Uterine smooth muscle cell (primary cell): ENCODE results near the gene ZNF296. TPM values are rescaled to one million over a fixed set of nuclear protein-coding genes. Genes with fewer than 3 reads are reported as not detected.

Source experiments
- total RNA-seq: library from RNA; depleted of rRNA; stranded (reverse); fragments of >200 nt; gene quantifications from 2 replicates; pipeline ENCODE4 v1.2.3, GENCODE V29; 2014

The ZNF296 gene
- total RNA-seq = 0.22 TPM in 1 of 2 replicates, not detected in the other

GRCh38 chr19:45076029-45076850 is at the start of gene ZNF296:
Gene ZNF296 (minus strand): TSS chr19:45076478. CDS start chr19:45076373, 105 bp downstream.

GRCh38 chr19:45092747-45093678 is 16.7 kb upstream of the ZNF296 start, which contains the start of gene PPP1R37:
Gene PPP1R37 (plus strand): TSS chr19:45093179. CDS start chr19:45093326, 147 bp downstream.

GRCh38 chr19:45079063-45079910 is 3.0 kb upstream of the ZNF296 start, which contains the start of gene GEMIN7:
Gene GEMIN7 (plus strand): TSS chr19:45079260. CDS start chr19:45090115, 10,855 bp downstream.

GRCh38 chr19:45038931-45039893 is 37.1 kb downstream of the ZNF296 start, which contains the start of gene CLASRP:
Gene CLASRP (plus strand): TSS chr19:45039045. CDS start chr19:45040213, 1,168 bp downstream.

Other genes with a start within 250 kb of the ZNF296 start
- 68.9 and 75.4 TPM in 2 replicates for gene NECTIN2, start 230.2 kb downstream of the ZNF296 start, total RNA-seq
- gene TOMM40, start 185.2 kb downstream of the ZNF296 start, total RNA-seq = 41.0 and 87.5 TPM in 2 replicates
- gene APOE, start 170.7 kb downstream of the ZNF296 start, total RNA-seq = 1.4 and 9.6 TPM in 2 replicates
- 1.4 TPM in 1 of 2 replicates, not detected in the other for gene APOC1, start 161.9 kb downstream of the ZNF296 start, total RNA-seq
- gene APOC4, start 134.2 kb downstream of the ZNF296 start, total RNA-seq = not detected in 2 replicates
- not detected in 2 replicates for gene APOC2, start 130.4 kb downstream of the ZNF296 start, total RNA-seq
- 26.7 and 33.1 TPM in 2 replicates for gene CLPTM1, start 121.1 kb downstream of the ZNF296 start, total RNA-seq
- 7.6 and 10.2 TPM in 2 replicates for gene RELB, start 75.0 kb downstream of the ZNF296 start, total RNA-seq
- gene CLASRP, start 37.4 kb downstream of the ZNF296 start, total RNA-seq = 17.0 and 31.2 TPM in 2 replicates
- 16.2 and 25.8 TPM in 2 replicates for gene GEMIN7, start 2.8 kb upstream of the ZNF296 start, total RNA-seq
- gene PPP1R37, start 16.7 kb upstream of the ZNF296 start, total RNA-seq = 44.5 and 50.0 TPM in 2 replicates
- 0.12 and 0.44 TPM in 2 replicates for gene NKPD1, start 84.5 kb upstream of the ZNF296 start, total RNA-seq
- gene TRAPPC6A, start 101.8 kb upstream of the ZNF296 start, total RNA-seq = 2.0 and 11.1 TPM in 2 replicates
- gene BLOC1S3, start 102.3 kb upstream of the ZNF296 start, total RNA-seq = 3.9 and 7.5 TPM in 2 replicates
- not detected in 2 replicates for gene EXOC3L2, start 168.9 kb upstream of the ZNF296 start, total RNA-seq
- 8.1 and 9.9 TPM in 2 replicates for gene MARK4, start 174.8 kb upstream of the ZNF296 start, total RNA-seq
- 0.12 TPM in 1 of 2 replicates, not detected in the other for gene CKM, start 246.4 kb upstream of the ZNF296 start, total RNA-seq